Omental fat pad (tissue), 4 donors: ENCODE measurements around the gene FLT1. TPM values are rescaled to one million over a fixed set of nuclear protein-coding genes. Genes with fewer than 3 reads are reported as not detected.

ENCODE experiments used
- ATAC-seq: fragments of 150-250 bp; one replicate; pipeline ENCODE4 v1.9.1; 2016; ENCODE audit warnings: mild to moderate bottlenecking, moderate library complexity; ENCODE audit not compliant: low FRiP score
- DNase-seq: peaks from one replicate; pipeline ENCODE4 v3.0.0-alpha.2; 2019; ENCODE audit warnings: low spot score
- CTCF ChIP-seq, 3 donors: fragments of 450-650 bp; IDR thresholded peaks; one replicate each; pipeline ENCODE4 v1.5.1; 2016 to 2017; ENCODE audit warnings: antibody characterized with exemption in 3 of 3, mild to moderate bottlenecking in 3 of 3, moderate library complexity in 2 of 3
- total RNA-seq, 4 donors: library from RNA; depleted of rRNA; stranded (reverse); fragments of >200 nt; gene quantifications; one replicate each; pipeline ENCODE4 v1.1.0, GENCODE V29; 2016

FLT1 gene
- total RNA-seq, 4 donors from 2014 or later, result 24.8 to 210 (median 65.7) TPM

- no peak for ATAC-seq
- no peak for DNase-seq
- TF ChIP-seq CTCF (IDR thresholded peaks at IDR 0.05), result no peak
These were observed 15.9 kb downstream of the FLT1 start for GRCh38 chr13:28479005-28479404.

- ATAC-seq (no peak), DNase-seq (no peak)
- no peak for TF ChIP-seq CTCF (IDR thresholded peaks at IDR 0.05)
These were observed 16.8 kb downstream of the FLT1 start for GRCh38 chr13:28478127-28478526.

GRCh38 chr13:28477709-28477973 is 17.3 kb downstream of the FLT1 start:
- no peak for ATAC-seq
- no peak for TF ChIP-seq CTCF (IDR thresholded peaks at IDR 0.05)
- no peak for DNase-seq

- ATAC-seq, result no peak
- no peak for DNase-seq
- no peak for TF ChIP-seq CTCF (IDR thresholded peaks at IDR 0.05)
These were observed 17.8 kb downstream of the FLT1 start for GRCh38 chr13:28476919-28477708.

GRCh38 chr13:28475916-28476725 is 18.8 kb downstream of the FLT1 start:
- DNase-seq (no peak), ATAC-seq (peak; percentile 82)
- no peak for TF ChIP-seq CTCF (IDR thresholded peaks at IDR 0.05)

GRCh38 chr13:28474491-28475134 is 20.3 kb downstream of the FLT1 start:
- TF ChIP-seq CTCF (IDR thresholded peaks at IDR 0.05), result no peak
- peak; percentile 38 for ATAC-seq
- DNase-seq, result no peak
